ENCODE measurements around the gene TMEM53.

GRCh38 chr1:44611419-44611818 lies 62.9 kb downstream of the TMEM53 start:
- TF ChIP-seq, protein P1, sequence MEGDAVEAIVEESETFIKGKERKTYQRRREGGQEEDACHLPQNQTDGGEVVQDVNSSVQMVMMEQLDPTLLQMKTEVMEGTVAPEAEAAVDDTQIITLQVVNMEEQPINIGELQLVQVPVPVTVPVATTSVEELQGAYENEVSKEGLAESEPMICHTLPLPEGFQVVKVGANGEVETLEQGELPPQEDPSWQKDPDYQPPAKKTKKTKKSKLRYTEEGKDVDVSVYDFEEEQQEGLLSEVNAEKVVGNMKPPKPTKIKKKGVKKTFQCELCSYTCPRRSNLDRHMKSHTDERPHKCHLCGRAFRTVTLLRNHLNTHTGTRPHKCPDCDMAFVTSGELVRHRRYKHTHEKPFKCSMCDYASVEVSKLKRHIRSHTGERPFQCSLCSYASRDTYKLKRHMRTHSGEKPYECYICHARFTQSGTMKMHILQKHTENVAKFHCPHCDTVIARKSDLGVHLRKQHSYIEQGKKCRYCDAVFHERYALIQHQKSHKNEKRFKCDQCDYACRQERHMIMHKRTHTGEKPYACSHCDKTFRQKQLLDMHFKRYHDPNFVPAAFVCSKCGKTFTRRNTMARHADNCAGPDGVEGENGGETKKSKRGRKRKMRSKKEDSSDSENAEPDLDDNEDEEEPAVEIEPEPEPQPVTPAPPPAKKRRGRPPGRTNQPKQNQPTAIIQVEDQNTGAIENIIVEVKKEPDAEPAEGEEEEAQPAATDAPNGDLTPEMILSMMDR (IDR thresholded peaks at IDR 0.05; ENCODE audit: insufficient read depth, low read length, poor library complexity, severe bottlenecking): no peak
- TF ChIP-seq EZH2phosphoT487 (conservative IDR thresholded peaks at IDR 0.05; ENCODE audit: low read length): no peak

Measured in SU-DHL-6 (cell line).